HG03354 (cell line): Measurements from ENCODE around the gene ATP2A1.

Source experiments
- ATAC-seq: cut with Tn5 transposase; IDR thresholded peaks from one replicate; pipeline ENCODE4 v1.9.1; 2021; ENCODE audit warnings: mild to moderate bottlenecking; ENCODE audit not compliant: unreplicated experiment, poor library complexity, severe bottlenecking

The ATP2A1 gene

DNA sequence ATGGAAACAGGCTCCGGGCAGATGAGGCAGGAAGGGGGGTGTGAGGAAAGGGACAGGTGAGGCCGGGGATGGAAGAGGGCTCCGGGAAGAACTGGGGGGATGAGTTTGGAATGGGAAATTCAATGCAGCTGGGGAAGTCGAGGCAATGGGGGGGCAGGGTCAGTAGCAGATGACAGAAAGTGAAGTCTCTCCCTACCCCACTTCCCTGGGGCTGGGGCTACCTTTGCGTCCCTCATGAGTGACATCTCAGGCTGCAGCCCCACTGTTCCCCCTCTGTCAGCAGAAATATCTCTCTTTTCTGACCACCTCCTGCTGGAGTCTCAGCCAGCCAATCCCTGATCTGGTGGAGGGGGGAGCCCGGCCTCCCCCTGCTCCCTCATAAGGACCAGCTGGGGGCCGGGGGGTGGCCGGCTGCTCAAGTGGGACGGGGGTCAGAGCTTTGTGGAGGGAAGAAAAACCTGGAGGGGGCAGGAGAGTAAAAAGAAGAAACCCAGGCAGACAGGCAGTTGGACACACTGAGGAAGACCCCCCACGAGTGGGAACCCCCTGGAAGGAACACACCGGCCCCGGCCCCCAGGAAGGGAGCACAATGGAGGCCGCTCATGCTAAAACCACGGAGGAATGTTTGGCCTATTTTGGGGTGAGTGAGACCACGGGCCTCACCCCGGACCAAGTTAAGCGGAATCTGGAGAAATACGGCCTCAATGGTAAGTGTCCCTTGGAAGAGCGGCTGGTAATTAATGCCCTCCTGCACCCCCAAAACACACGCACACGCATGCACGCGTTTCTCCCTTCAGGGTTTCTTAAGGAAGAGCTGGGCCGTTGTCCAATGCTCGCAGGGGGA is at the start of gene ATP2A1:
Gene ATP2A1, plus strand, starts transcription at position 406 of the 844 bp plus-strand sequence. Its CDS starts 184 bp downstream, at position 590.
- ATAC-seq, result no peak

GRCh38 chr16:28829747-28830146 is 48.5 kb upstream of the ATP2A1 start:
- no peak for ATAC-seq

DNA sequence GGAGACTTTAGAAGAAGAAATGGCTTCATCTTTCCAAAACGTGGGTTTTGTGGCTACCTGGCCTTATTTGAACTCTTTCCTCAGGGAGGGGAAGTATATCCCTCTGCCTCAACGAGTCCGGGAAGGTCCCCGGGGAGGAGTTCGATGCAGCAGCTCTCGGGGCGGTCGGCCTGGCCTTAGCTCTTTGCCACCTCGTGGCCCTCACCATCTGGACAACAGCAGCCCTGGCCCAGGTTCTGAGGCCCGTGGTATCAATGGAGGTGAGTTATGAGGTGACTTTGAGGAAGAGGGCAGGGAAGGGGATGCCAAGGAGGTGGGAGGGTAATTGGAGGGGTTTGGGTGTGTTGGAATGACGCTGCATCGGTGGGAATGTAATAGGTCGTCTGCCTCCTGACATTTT is 47.8 kb upstream of the ATP2A1 start:
- no peak for ATAC-seq

GRCh38 chr16:28834349-28834748 is 43.9 kb upstream of the ATP2A1 start:
- ATAC-seq, result no peak

DNA sequence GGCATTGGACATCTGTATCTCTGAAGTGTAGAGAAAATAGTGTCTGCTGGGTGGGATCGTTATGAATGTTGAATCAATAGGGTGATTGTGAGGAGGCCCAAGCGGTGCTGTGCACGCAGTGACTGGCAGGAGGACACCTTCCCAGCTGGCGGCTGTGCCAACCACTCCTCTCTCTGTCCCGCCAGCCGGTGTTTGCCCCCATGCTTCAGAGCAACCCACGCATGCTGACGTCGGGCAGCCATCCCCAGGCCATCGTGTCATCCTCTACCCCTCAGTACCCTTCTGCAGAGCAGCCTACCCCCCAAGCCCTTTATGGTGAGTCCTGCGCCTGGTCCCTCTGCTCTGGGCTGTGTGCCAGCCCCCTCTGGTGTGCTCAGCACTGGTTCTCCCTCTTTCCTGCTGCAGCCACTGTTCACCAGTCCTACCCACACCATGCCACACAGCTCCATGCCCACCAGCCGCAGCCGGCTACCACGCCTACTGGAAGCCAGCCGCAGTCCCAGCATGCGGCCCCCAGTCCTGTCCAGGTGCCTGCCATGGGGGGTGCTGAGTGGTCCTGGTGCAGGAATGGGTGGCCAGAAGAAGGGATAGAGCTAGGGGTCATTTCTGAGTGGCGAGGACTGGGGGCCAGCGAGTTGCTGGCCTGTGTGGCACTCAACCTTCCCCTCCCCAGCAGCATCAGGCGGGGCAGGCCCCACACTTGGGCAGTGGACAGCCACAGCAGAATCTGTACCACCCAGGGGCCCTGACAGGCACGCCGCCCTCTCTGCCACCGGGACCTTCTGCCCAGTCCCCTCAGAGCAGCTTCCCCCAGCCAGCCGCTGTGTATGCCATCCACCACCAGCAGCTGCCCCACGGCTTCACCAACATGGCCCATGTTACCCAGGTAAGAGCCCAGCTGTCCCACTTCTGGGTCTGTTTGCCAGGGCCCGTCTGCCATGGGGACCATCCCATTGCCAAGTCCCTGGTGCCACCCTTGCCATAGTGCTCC is 43.1 kb upstream of the ATP2A1 start:
- ATAC-seq, result no peak

DNA sequence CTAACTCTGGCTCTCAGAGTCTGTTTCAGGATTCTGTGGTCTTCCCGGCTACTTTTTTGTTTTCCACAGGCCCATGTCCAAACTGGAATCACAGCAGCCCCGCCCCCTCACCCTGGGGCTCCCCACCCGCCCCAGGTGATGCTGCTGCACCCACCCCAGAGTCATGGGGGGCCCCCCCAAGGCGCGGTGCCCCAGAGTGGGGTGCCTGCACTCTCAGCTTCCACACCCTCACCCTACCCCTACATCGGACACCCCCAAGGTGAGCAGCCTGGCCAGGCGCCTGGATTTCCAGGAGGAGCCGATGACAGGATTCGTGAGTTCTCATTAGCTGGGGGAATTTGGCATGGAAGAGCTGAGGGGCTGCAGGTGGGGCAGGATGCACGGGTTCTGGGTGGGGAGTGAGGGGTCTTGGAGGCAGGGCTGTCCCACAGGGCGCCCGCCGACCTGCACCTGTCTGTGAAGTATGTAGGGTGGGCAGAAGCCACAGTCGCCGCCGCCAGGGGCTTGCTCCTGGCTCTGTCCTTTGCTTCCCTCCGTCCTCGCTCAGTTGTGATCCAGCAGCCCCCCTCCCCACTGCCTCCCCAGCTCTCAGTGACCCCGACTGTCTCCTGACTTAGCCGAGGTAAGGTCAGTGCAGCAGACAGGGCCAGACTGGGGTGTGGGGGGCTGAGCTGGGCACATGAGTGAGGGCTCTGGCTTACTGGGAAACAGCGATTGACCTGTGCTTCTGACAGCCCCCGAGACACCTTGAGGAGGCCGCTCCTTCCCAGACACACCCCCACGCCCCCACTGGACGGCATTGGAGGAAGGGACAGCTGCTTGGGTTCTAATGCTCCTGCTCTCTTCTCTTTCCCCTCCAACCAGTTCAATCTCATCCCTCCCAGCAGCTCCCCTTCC is 42.2 kb upstream of the ATP2A1 start:
- no peak for ATAC-seq

GRCh38 chr16:28836761-28837064 is 41.6 kb upstream of the ATP2A1 start:
- ATAC-seq, result no peak

DNA sequence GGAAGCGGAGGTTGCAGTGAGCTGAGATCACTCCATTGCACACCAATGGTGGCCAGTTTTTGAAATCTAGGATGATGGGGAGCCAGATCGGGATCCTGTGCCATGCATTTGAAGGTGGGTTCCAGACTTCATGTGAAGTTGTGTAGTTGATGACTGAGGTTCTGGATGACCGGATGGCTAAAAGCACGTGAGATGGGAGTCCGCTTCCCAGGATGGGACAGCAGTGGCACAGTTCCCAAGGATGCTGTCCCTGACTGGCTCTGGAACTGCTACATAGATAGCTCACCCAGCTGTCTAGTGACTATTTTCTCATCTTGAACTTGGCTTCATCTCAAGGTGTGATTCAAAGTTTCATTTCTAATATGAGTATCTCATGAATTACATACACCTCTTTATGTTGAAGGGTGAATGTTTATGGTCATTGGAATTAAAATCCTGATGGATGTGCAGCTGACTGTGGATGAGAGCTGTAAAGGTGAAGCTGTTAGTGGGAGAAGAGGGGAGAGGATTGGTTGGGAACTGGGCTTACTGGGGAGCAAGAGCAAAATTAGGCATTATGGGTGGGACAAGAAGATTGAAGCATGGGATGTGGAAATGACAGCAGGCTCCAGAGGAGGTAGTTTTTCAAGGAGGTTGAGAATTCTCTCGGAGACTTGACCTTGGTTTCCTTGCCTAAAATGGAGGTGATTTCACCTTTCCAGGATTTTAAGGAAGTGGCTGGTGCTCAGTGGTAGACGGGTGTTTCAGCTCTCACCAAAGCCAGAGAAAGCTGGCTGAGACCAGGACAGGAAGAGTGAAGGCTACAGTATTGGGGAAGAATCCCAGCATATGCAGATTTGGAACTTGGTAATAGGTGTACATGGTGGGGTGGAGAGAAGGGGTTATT is 40.4 kb upstream of the ATP2A1 start:
- ATAC-seq, result no peak

- ATAC-seq, result no peak
Measured at GRCh38 chr16:28838558-28838918, 39.8 kb upstream of the ATP2A1 start.

GRCh38 chr16:28839004-28839639 is 39.2 kb upstream of the ATP2A1 start:
- ATAC-seq, result no peak

- no peak for ATAC-seq
Measured at GRCh38 chr16:28839899-28840298, 38.4 kb upstream of the ATP2A1 start.

GRCh38 chr16:28842696-28843095 is 35.6 kb upstream of the ATP2A1 start:
- ATAC-seq, result no peak

GRCh38 chr16:28843766-28844165 is 34.5 kb upstream of the ATP2A1 start:
- ATAC-seq, result no peak

GRCh38 chr16:28844226-28844885 is 33.9 kb upstream of the ATP2A1 start:
- no peak for ATAC-seq

- no peak for ATAC-seq
Measured at GRCh38 chr16:28845293-28845692, 33.0 kb upstream of the ATP2A1 start.

DNA sequence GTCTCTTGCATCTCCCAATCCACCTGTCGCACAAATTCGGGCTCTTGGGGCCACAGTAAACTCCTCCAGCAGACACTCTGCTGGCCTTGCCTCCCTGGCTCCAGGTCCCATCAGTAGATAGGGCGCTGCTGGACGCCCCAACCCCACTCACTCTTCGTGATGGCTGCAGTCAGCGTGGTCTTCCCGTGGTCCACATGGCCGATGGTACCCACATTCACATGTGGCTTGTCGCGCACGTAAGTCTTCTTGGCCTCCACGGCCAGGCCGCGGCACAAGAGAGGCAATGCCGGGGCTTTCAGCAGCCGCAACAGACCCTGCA is 32.6 kb upstream of the ATP2A1 start:
- ATAC-seq, result peak; percentile 2

GRCh38 chr16:28846080-28846932 is 32.0 kb upstream of the ATP2A1 start, which contains the start of gene TUFM:
TUFM (minus strand) TSS chr16:28846348; CDS start chr16:28846269, 79 bp downstream.
- peak; percentile 91 for ATAC-seq
